OCI-LY7 (cell line): ENCODE data around the gene SLC35G1. TPM values are rescaled to one million over a fixed set of nuclear protein-coding genes. Genes with fewer than 3 reads are reported as not detected.
A peak's percentile ranks its signal among the peaks of the same experiment; 100 is the strongest.

Source experiments
- BruUV-seq: library from RNA; stranded (reverse); fragments of 400-500 nt; replicated peaks from 2 replicates; lab custom pipeline; 2021; lab: Mats Ljungman, UMichigan
- CTCF ChIA-PET: fragments of 300-600 bp; sonication (Branson Sonifier 250); formaldehyde crosslinking; loops from one replicate; lab custom pipeline; 2022; ENCODE audit warnings: antibody characterized with exemption; ENCODE audit not compliant: unreplicated experiment; lab: Charles Lee
- POLR2A ChIA-PET: fragments of 300-600 bp; sonication (Branson Sonifier 250); formaldehyde crosslinking; loops from one replicate; lab custom pipeline; 2022; ENCODE audit warnings: antibody characterized with exemption; lab: Charles Lee
- DNase-seq: peaks from one replicate; pipeline ENCODE4 v3.0.0-alpha.2; 2015; ENCODE audit warnings: low spot score
- H2AFZ ChIP-seq: fragments of 200-600 bp; sonication (generic), shearing (Covaris generic); 2 replicates; pipeline ENCODE4 v1.6.1; 2014; ENCODE audit warnings: mild to moderate bottlenecking, antibody characterized with exemption, low read length, moderate library complexity
- H3K27ac ChIP-seq: fragments of 200-600 bp; sonication (generic); 2 replicates; pipeline ENCODE4 v1.5.1; 2014; ENCODE audit warnings: mixed run types, low read depth, mild to moderate bottlenecking, moderate library complexity, low read length, inconsistent platforms; ENCODE audit not compliant: poor library complexity, severe bottlenecking
- H3K36me3 ChIP-seq: fragments of 200-600 bp; sonication (generic); 2 replicates; pipeline ENCODE4 v1.6.1; 2014; ENCODE audit warnings: mild to moderate bottlenecking, antibody characterized with exemption, low read length, moderate library complexity, mixed read lengths; ENCODE audit not compliant: insufficient read depth
- H3K4me1 ChIP-seq: fragments of 200-600 bp; sonication (generic); 2 replicates; pipeline ENCODE4 v1.5.1; 2014; ENCODE audit warnings: mild to moderate bottlenecking, low read length; ENCODE audit not compliant: insufficient read depth, poor library complexity, severe bottlenecking
- H3K4me2 ChIP-seq: fragments of 200-600 bp; sonication (generic); 2 replicates; pipeline ENCODE4 v1.6.1; 2014; ENCODE audit warnings: mild to moderate bottlenecking, low read length
- H3K4me3 ChIP-seq: fragments of 200-600 bp; sonication (generic); 2 replicates; pipeline ENCODE4 v1.5.1; 2014; ENCODE audit warnings: mild to moderate bottlenecking, low read depth, low read length; ENCODE audit not compliant: poor library complexity, severe bottlenecking
- H3K79me2 ChIP-seq: fragments of 200-600 bp; sonication (generic); 2 replicates; pipeline ENCODE4 v1.6.1; 2016; ENCODE audit warnings: low read depth, mild to moderate bottlenecking, low read length, moderate library complexity, mixed read lengths; ENCODE audit not compliant: insufficient read depth
- H3K9me2 ChIP-seq: fragments of 200-600 bp; sonication (generic); 2 replicates; pipeline ENCODE4 v1.6.1; 2016; ENCODE audit warnings: mild to moderate bottlenecking, low read length, mixed read lengths; ENCODE audit not compliant: insufficient read depth
- H3K9me3 ChIP-seq: fragments of 200-600 bp; sonication (generic); 2 replicates; pipeline ENCODE4 v1.6.1; 2014; ENCODE audit warnings: mild to moderate bottlenecking, mixed run types, low read length, mixed read lengths
- H4K20me1 ChIP-seq: fragments of 200-600 bp; sonication (generic); 2 replicates; pipeline ENCODE4 v1.6.1; 2014; ENCODE audit warnings: mild to moderate bottlenecking, antibody characterized with exemption, low read length, moderate library complexity, mixed read lengths; ENCODE audit not compliant: insufficient read depth
- EZH2phosphoT487 ChIP-seq: fragments of 200-600 bp; sonication (generic); IDR thresholded peaks from 2 replicates; pipeline ENCODE4 v1.6.1; 2018; ENCODE audit warnings: low read depth, borderline replicate concordance, mild to moderate bottlenecking, mixed run types, antibody characterized with exemption, low read length, moderate library complexity, mixed read lengths
- intact Hi-C: fragments of 100-400 bp; cut with micrococcal nuclease; formaldehyde crosslinking; loops from one replicate; pipeline ENCODE4 v1.10.0; 2022; ENCODE audit not compliant: unreplicated experiment
- total RNA-seq, 2 experiments: library from RNA; depleted of rRNA in 1 of 2; stranded (reverse); fragments of >200 nt in 1 of 2; shearing (Covaris generic) in 1 of 2; gene quantifications; 2 replicates each; pipeline ENCODE4 v1.2.3, GENCODE V29; 2014 to 2022
- TF ChIP-seq, protein P1 (sequence below): fragments of 200-600 bp; sonication (generic); conservative IDR thresholded peaks from 2 replicates; pipeline ENCODE4 v1.5.1; 2014; ENCODE audit warnings: mild to moderate bottlenecking, antibody characterized with exemption, low read length, moderate library complexity, mixed read lengths

SLC35G1 gene
- total RNA-seq, 2 experiments from 2014 or later = 5.9 to 6.0 TPM

DNA sequence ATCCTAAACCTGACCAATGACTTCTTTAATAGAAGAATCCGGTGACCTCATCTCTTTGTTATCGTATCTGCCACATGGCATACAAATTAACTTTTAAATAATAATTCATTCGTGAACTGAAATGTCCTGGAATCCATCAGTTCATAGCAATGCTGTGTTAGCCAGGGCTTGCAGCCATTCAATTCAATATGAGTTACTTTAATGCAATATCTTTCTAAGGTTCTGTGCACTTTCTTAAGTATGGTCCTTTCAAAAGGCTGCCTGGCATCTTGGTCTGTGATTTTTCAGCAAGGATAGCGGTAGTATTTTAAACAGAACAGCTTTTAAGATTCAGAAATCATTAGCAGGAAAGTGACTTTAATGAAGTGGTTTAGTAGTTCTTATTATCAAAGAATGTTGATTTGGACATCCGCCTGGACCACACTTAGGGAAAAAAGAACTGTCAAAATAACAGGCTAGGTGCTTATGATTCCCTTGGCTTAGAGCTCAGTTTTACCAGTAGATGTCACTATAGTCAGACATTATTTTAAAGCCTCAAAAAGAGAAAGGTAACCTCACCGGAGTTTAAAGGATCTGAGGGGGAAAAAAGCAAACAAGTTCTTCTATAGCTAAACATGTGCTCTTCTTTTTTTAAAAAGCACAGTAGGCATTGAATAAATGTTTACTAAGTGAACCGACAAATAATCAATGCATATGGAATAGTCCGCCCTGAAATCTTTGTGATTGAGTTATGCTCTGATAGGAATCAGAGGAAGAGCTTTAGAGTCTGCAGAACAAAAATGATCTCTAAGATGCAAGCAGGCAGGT lies 22.7 kb downstream of the SLC35G1 start:
- no peaks in the 10 kb centered on the region for H3K79me2 ChIP-seq
- no peak overlapping the region for H3K4me2 ChIP-seq
- POLR2A ChIA-PET = interaction anchor here (1.3 to 1.6 kb wide), 2 partner anchors 10 to 13 kb away, joined by 3 to 4 read pairs; no protein-coding TSS in a partner anchor
- peak; percentile 11 for DNase-seq
- H3K4me1 ChIP-seq = no peaks in the 10 kb centered on the region
- TF ChIP-seq, protein P1, sequence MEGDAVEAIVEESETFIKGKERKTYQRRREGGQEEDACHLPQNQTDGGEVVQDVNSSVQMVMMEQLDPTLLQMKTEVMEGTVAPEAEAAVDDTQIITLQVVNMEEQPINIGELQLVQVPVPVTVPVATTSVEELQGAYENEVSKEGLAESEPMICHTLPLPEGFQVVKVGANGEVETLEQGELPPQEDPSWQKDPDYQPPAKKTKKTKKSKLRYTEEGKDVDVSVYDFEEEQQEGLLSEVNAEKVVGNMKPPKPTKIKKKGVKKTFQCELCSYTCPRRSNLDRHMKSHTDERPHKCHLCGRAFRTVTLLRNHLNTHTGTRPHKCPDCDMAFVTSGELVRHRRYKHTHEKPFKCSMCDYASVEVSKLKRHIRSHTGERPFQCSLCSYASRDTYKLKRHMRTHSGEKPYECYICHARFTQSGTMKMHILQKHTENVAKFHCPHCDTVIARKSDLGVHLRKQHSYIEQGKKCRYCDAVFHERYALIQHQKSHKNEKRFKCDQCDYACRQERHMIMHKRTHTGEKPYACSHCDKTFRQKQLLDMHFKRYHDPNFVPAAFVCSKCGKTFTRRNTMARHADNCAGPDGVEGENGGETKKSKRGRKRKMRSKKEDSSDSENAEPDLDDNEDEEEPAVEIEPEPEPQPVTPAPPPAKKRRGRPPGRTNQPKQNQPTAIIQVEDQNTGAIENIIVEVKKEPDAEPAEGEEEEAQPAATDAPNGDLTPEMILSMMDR = peak; percentile 77
- TF ChIP-seq EZH2phosphoT487 = no peak
- no peak overlapping the region for H3K27ac ChIP-seq
- no peak overlapping the region for H3K4me3 ChIP-seq
- H4K20me1 ChIP-seq = no peaks in the 10 kb centered on the region
- no peaks in the 10 kb centered on the region for H3K9me2 ChIP-seq
- no peaks in the 10 kb centered on the region for H3K36me3 ChIP-seq
- CTCF ChIA-PET = interaction anchor here (1.2 kb wide), 1 partner anchor 23 kb away, joined by 3 read pairs; the partner anchor contains the start of gene SLC35G1
- H2AFZ ChIP-seq = no peak overlapping the region
- intact Hi-C loops = no loop called here
- no TSS peak for BruUV-seq
- H3K9me3 ChIP-seq = no peaks in the 10 kb centered on the region

DNA sequence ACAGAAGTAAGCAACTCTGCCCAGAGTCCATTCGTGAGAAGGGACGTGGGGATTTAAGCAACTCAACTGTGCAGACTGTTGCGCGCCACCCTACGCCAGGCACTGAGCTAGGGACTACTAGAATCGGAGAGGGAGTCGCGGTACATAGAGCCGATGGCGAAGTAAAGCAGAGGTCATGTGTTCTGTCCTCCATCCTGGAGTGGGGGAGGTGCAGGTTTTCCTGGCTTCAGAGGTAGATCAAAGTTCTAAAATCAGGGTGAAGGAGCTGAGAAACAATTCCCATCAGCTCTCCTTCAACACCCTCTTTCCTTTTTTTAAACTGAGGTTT lies 23.2 kb downstream of the SLC35G1 start:
- Histone ChIP-seq H3K79me2 (no peaks in the 10 kb centered on the region), H4K20me1 (no peaks in the 10 kb centered on the region), H3K9me2 (no peaks in the 10 kb centered on the region), H3K4me3 (no peak overlapping the region), H3K4me1 (no peaks in the 10 kb centered on the region), H3K4me2 (no peak overlapping the region), H3K36me3 (no peaks in the 10 kb centered on the region), H3K27ac (no peak overlapping the region), H2AFZ (no peak overlapping the region), H3K9me3 (no peaks in the 10 kb centered on the region)
- ChIA-PET POLR2A (interaction anchor here (1.3 to 1.6 kb wide), 2 partner anchors 11 to 13 kb away, joined by 3 to 4 read pairs; no protein-coding TSS in a partner anchor), CTCF (interaction anchor here (1.2 kb wide), 1 partner anchor 23 kb away, joined by 3 read pairs; the partner anchor contains the start of gene SLC35G1)
- BruUV-seq = no TSS peak
- TF ChIP-seq, protein P1 = no peak
- intact Hi-C loops = no loop called here
- no peak for DNase-seq

DNA sequence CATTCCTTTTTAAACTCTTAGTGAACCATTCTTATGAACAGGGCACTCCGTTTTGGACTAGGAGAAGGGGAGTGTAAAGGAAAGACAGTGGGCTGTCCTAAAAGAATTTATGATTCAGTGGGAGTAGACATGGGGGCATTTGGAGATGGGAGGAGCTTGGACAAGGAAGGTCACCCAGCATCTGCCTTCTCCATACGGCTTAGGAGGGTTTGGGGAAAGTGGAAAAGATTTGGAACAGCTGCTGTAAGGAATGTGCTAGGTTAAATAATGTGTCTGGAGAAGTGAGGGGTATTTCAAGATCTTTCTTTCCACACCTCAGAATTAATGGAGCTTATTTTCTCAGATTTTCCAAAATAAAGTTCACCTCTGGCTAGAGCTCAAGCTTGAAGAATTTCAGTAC lies 24.0 kb downstream of the SLC35G1 start:
- POLR2A ChIA-PET = interaction anchor here (1.6 kb wide), 1 partner anchor 12 kb away, joined by 4 read pairs; no protein-coding TSS in a partner anchor
- Histone ChIP-seq H2AFZ (no peak overlapping the region), H4K20me1 (no peaks in the 10 kb centered on the region), H3K79me2 (no peaks in the 10 kb centered on the region), H3K4me3 (no peak overlapping the region), H3K9me3 (no peaks in the 10 kb centered on the region), H3K4me2 (no peak overlapping the region), H3K4me1 (no peaks in the 10 kb centered on the region), H3K9me2 (no peaks in the 10 kb centered on the region), H3K27ac (no peak overlapping the region), H3K36me3 (no peaks in the 10 kb centered on the region)
- CTCF ChIA-PET = interaction anchor here (1.2 kb wide), 1 partner anchor 24 kb away, joined by 3 read pairs; the partner anchor contains the start of gene SLC35G1
- BruUV-seq = no TSS peak
- no peak for TF ChIP-seq EZH2phosphoT487
- TF ChIP-seq, protein P1 = no peak
- intact Hi-C loops = no loop called here
- no peak for DNase-seq
